ENCODE results near the gene ANKUB1. TPM values are rescaled to one million over a fixed set of nuclear protein-coding genes. Genes with fewer than 3 reads are reported as not detected.

The ANKUB1 gene
- total RNA-seq, 1 donor from 2014 or later: not detected

DNA sequence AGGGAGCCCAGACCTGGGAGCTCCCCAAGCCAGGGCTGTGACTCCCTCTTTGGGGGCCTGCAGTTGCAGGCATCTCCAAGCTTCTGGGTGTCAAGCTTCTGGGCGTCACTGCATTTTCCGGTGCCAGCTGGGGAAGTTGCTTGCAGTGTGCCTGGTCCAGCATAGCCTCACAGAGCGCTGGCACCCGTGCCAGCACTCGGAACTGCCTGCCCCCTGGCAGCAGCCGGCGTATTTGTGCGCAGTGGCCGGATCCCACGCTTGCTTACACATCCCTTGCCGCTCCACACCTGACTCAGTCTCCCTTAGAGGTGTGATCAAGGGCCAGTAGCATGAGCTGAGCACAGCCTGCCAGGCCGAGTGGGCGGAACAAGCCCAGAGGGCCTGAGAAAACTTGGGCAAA is 77.1 kb downstream of the ANKUB1 start:
- DNase-seq (no peak), ATAC-seq (ENCODE audit: low read depth) (no peak)
- H3K4me1 Mint-ChIP-seq: no peaks in the 10 kb centered on the region
- POLR2A ChIA-PET: no interaction called here
- no peak overlapping the region for H3K27ac Mint-ChIP-seq
- TF ChIP-seq, protein P1, sequence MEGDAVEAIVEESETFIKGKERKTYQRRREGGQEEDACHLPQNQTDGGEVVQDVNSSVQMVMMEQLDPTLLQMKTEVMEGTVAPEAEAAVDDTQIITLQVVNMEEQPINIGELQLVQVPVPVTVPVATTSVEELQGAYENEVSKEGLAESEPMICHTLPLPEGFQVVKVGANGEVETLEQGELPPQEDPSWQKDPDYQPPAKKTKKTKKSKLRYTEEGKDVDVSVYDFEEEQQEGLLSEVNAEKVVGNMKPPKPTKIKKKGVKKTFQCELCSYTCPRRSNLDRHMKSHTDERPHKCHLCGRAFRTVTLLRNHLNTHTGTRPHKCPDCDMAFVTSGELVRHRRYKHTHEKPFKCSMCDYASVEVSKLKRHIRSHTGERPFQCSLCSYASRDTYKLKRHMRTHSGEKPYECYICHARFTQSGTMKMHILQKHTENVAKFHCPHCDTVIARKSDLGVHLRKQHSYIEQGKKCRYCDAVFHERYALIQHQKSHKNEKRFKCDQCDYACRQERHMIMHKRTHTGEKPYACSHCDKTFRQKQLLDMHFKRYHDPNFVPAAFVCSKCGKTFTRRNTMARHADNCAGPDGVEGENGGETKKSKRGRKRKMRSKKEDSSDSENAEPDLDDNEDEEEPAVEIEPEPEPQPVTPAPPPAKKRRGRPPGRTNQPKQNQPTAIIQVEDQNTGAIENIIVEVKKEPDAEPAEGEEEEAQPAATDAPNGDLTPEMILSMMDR (IDR thresholded peaks at IDR 0.05): no peak
- H3K36me3 Mint-ChIP-seq (ENCODE audit: low read depth): no peaks in the 10 kb centered on the region
- H3K4me3 Mint-ChIP-seq: no peak overlapping the region
- CTCF ChIA-PET: interaction anchor here (0.9 kb wide), 1 partner anchor 8 kb away, joined by 3 read pairs; no protein-coding TSS in a partner anchor
- H3K27me3 Mint-ChIP-seq: no peaks in the 10 kb centered on the region
- peaks cover 2% of the 10 kb centered on the region for H3K9me3 Mint-ChIP-seq
- intact Hi-C loops (cut with micrococcal nuclease): loop anchor here (5.0 kb wide), 2 partner anchors 443 to 758 kb away; no protein-coding TSS in a partner anchor

DNA sequence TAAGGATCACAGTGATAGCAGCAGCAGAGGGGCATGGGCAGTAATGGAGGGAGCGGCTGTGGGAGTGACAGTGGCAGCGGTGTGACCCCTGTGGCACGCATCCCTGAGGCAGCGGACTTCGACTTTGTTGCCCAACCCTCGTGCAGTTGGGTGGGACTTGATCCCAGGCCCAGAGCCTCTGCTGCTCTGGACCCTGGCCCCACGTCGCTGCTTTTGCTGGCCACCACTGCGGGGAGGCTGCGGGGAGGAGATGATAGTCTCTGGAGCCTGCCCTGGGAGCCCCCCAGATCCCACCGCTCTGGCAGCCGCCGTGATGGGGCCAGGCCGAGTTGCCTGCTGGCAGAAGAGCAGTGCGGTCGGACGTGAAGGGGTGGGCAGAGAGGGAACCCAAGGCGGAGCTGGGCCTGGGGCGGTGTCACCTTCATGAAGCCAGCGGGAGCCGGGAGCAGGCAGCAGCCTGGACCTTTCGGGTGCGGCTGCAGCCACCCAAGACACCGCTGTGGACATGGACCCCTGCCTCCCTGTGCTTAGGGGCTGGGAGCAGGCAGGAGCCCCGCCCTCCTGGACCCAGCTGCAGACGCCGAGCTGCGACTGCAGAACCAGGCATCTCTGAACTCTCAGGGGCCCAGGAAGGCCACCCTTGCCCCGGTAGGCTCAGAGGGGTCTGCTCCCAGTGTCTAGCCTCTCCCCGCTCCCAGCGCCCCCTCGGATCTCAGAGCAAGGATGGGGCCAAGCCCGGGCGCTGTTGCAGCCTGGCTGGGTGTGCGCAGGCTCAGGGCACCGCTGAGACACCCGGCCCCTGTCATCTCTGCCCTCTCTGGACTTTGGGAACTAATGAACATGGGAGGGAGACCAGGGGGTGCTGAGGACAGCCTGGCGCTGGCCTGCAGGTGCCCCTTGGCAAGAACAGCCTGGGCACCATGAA is 78.4 kb downstream of the ANKUB1 start:
- intact Hi-C loops (cut with micrococcal nuclease): no loop called here
- Mint-ChIP-seq H3K36me3 (ENCODE audit: low read depth) (no peaks in the 10 kb centered on the region), H3K27ac (no peak overlapping the region), H3K4me1 (no peaks in the 10 kb centered on the region), H3K4me3 (no peak overlapping the region), H3K27me3 (no peaks in the 10 kb centered on the region), H3K9me3 (no peaks in the 10 kb centered on the region)
- DNase-seq: no peak
- CTCF ChIA-PET: interaction anchor here (0.9 kb wide), 1 partner anchor 9 kb away, joined by 3 read pairs; no protein-coding TSS in a partner anchor
- TF ChIP-seq, protein P1 (IDR thresholded peaks at IDR 0.05): no peak
- ATAC-seq (ENCODE audit: low read depth): no peak
- POLR2A ChIA-PET: no interaction called here

Other genes starting within 250 kb of the ANKUB1 start
- 0.66 and 0.73 TPM in 2 replicates for gene WWTR1, start 134.5 kb downstream of the ANKUB1 start, total RNA-seq
- 41.5 and 45.6 TPM in 2 replicates for gene COMMD2, start 40.1 kb downstream of the ANKUB1 start, total RNA-seq
- 57.6 and 59.6 TPM in 2 replicates for gene RNF13, start 20.7 kb upstream of the ANKUB1 start, total RNA-seq
- 3.4 and 5.4 TPM in 2 replicates for gene PFN2, start 178.3 kb upstream of the ANKUB1 start, total RNA-seq